ENCODE measurements around the gene TET1.

GRCh38 chr10:68633281-68633680 lies 73.1 kb downstream of the TET1 start:
- no peak for TF ChIP-seq CTCF (IDR thresholded peaks at IDR 0.05)
- TF ChIP-seq POLR2A (IDR thresholded peaks at IDR 0.05): no peak
- no peak for TF ChIP-seq POLR2AphosphoS5 (IDR thresholded peaks at IDR 0.05)
